G401.6 (cell line): ENCODE results near the gene CHIT1.

Source experiments
- FAIRE-seq: peaks from 2 replicates; lab custom pipeline; 2012; peaks lifted over from hg19 to GRCh38; lab: Jason Lieb, UNC

The CHIT1 gene

GRCh38 chr1:203187689-203188264 is 41.7 kb downstream of the CHIT1 start:
- no peak for FAIRE-seq

GRCh38 chr1:203187304-203187685 is 42.2 kb downstream of the CHIT1 start:
- FAIRE-seq: no peak

- FAIRE-seq: no peak
Measured at GRCh38 chr1:203186446-203187303, 42.8 kb downstream of the CHIT1 start, which contains the start of gene CHI3L1. Gene CHI3L1 (minus strand): TSS chr1:203186704. CDS start chr1:203186623, 81 bp downstream.

- FAIRE-seq: no peak
Measured at GRCh38 chr1:203186091-203186445, 43.4 kb downstream of the CHIT1 start.

GRCh38 chr1:203185585-203185984 is 43.9 kb downstream of the CHIT1 start:
- FAIRE-seq: no peak

- no peak for FAIRE-seq
Measured at GRCh38 chr1:203185061-203185461, 44.4 kb downstream of the CHIT1 start.

- FAIRE-seq: no peak
Measured at GRCh38 chr1:203184467-203184866, 45.0 kb downstream of the CHIT1 start.

GRCh38 chr1:203183828-203184227 is 45.6 kb downstream of the CHIT1 start:
- FAIRE-seq: no peak

- no peak for FAIRE-seq
Measured at GRCh38 chr1:203182387-203182953, 47.0 kb downstream of the CHIT1 start.

GRCh38 chr1:203181586-203182386 is 47.7 kb downstream of the CHIT1 start:
- no peak for FAIRE-seq

- no peak for FAIRE-seq
Measured at GRCh38 chr1:203180611-203181330, 48.7 kb downstream of the CHIT1 start.

- no peak for FAIRE-seq
Measured at GRCh38 chr1:203179667-203180005, 49.8 kb downstream of the CHIT1 start.

GRCh38 chr1:203178821-203179666 is 50.4 kb downstream of the CHIT1 start:
- FAIRE-seq: no peak

- FAIRE-seq: no peak
Measured at GRCh38 chr1:203178083-203178482, 51.4 kb downstream of the CHIT1 start.

- FAIRE-seq: no peak
Measured at GRCh38 chr1:203177470-203178039, 51.9 kb downstream of the CHIT1 start.

- FAIRE-seq: no peak
Measured at GRCh38 chr1:203177036-203177405, 52.5 kb downstream of the CHIT1 start.

- no peak for FAIRE-seq
Measured at GRCh38 chr1:203176273-203177035, 53.0 kb downstream of the CHIT1 start.

GRCh38 chr1:203175827-203176241 is 53.6 kb downstream of the CHIT1 start:
- FAIRE-seq: no peak

- no peak for FAIRE-seq
Measured at GRCh38 chr1:203175237-203175826, 54.1 kb downstream of the CHIT1 start, which contains the start of gene MYBPH. Gene MYBPH (minus strand): TSS chr1:203175826. CDS start chr1:203175755, 71 bp downstream.
